ENCODE measurements around the gene CCDC85B.

The CCDC85B gene

DNA sequence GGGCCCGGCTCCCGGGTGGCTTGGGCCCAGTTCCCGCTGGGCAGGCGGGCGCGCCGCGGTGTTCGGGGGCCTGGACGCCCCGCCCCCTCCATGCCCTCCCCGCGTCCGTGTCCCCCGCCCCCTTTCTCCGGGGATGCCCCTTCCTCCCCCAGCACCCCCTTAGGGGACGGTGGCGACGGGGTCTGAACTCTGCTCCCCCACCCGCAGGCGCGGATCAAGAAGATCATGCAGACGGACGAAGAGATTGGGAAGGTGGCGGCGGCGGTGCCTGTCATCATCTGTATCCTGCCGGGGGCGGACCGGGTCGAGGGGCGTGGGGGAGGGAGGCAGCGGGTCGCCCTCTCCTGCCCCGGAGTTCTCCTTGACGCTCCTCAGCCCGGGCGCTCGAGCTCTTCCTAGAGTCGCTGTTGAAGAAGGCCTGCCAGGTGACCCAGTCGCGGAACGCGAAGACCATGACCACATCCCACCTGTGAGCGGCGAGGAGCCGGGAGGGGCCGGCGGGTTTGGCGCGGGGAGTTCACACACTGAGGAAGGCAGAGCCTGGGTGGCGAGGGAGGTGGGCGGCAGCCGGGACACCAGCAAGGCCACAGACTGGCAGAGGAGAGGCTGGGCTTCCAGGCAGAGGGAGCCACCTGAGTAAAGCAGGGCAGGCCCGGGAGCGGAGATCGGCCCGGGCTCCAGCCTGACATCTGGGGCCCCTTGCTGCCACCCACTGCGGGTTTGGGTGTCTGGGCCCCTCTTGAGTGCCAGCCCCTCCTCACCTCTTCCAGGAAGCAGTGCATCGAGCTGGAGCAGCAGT is 29.3 kb downstream of the CCDC85B start:
- H3K27ac ChIP-seq (ENCODE audit: insufficient read depth in 1 of 2, low read depth in 1 of 2, low read length in 2 of 2, poor library complexity in 1 of 2, severe bottlenecking in 2 of 2), result peak overlapping the region; percentile 33 to 73
- H3K9me3 ChIP-seq (ENCODE audit: control extremely low read depth in 1 of 5, control insufficient read depth in 4 of 5, insufficient read depth in 2 of 5, low read depth in 1 of 5, low read length in 4 of 5), result no peaks in the 10 kb centered on the region
- peak overlapping the region; percentile 47 to 85 (median 79) for H3K4me3 ChIP-seq (ENCODE audit: control insufficient read depth in 1 of 7, extremely low read depth in 1 of 7, insufficient read depth in 4 of 7, low read depth in 2 of 7, low read length in 6 of 7)
- no peaks in the 10 kb centered on the region for H3K27me3 ChIP-seq (replicated peaks in 2 of 5; ENCODE audit: control insufficient read depth in 4 of 5, insufficient read depth in 5 of 5, low read length in 4 of 5)
- DNase-seq, result peak; percentile 43 to 89 (median 84)
- POLR2A ChIA-PET, result interaction anchor here (0.5 to 2.7 kb wide), 4 partner anchors 8 to 369 kb away, joined by 4 to 8 read pairs (median 5); partner anchors contain the start of genes FOSL1 and YIF1A
- H3K36me3 ChIP-seq (ENCODE audit: control insufficient read depth in 4 of 4, insufficient read depth in 4 of 4, low read length in 3 of 4), result peaks cover 5 to 37% (median 21%) of the 10 kb centered on the region in 4 experiments
- CTCF ChIA-PET, result interaction anchor here (0.6 to 1.3 kb wide), 4 partner anchors 10 to 61 kb away, joined by 3 read pairs; no protein-coding TSS in a partner anchor
- WGBS (ENCODE audit: insufficient coverage), result under 1% methylated on average over 46 of the region's 60 CpGs
- H3K4me1 ChIP-seq (ENCODE audit: control extremely low read depth in 1 of 4, control insufficient read depth in 4 of 4, insufficient read depth in 4 of 4, low read length in 3 of 4), result peaks cover 0 to 62% (median 48%) of the 10 kb centered on the region in 4 experiments

- DNase-seq, result no peak
- H3K4me3 ChIP-seq (ENCODE audit: control insufficient read depth in 1 of 7, extremely low read depth in 1 of 7, insufficient read depth in 4 of 7, low read depth in 2 of 7, low read length in 6 of 7), result peak overlapping the region; percentile 47 to 85 (median 79)
- H3K27me3 ChIP-seq (replicated peaks in 2 of 5; ENCODE audit: control insufficient read depth in 4 of 5, insufficient read depth in 5 of 5, low read length in 4 of 5), result no peaks in the 10 kb centered on the region
- H3K36me3 ChIP-seq (ENCODE audit: control insufficient read depth in 4 of 4, insufficient read depth in 4 of 4, low read length in 3 of 4), result peaks cover 7 to 38% (median 23%) of the 10 kb centered on the region in 4 experiments
- CTCF ChIA-PET, result interaction anchor here (0.9 to 2.5 kb wide), 6 partner anchors 10 to 61 kb away, joined by 3 to 8 read pairs (median 3); partner anchors contain the start of gene SART1
- H3K27ac ChIP-seq (ENCODE audit: insufficient read depth in 1 of 2, low read depth in 1 of 2, low read length in 2 of 2, poor library complexity in 1 of 2, severe bottlenecking in 2 of 2), result peak overlapping the region; percentile 33 to 73
- H3K9me3 ChIP-seq (ENCODE audit: control extremely low read depth in 1 of 5, control insufficient read depth in 4 of 5, insufficient read depth in 2 of 5, low read depth in 1 of 5, low read length in 4 of 5), result no peaks in the 10 kb centered on the region
- POLR2A ChIA-PET, result interaction anchor here (0.5 to 1.8 kb wide), 3 partner anchors 8 to 368 kb away, joined by 4 to 6 read pairs (median 4); partner anchors contain the start of genes FOSL1 and YIF1A
- peaks cover 0 to 56% (median 45%) of the 10 kb centered on the region in 4 experiments for H3K4me1 ChIP-seq (ENCODE audit: control extremely low read depth in 1 of 4, control insufficient read depth in 4 of 4, insufficient read depth in 4 of 4, low read length in 3 of 4)
- 73% methylated on average over 15 of the region's 15 CpGs for WGBS (ENCODE audit: insufficient coverage)
Measured at GRCh38 chr11:65920372-65920802, 29.9 kb downstream of the CCDC85B start.

DNA sequence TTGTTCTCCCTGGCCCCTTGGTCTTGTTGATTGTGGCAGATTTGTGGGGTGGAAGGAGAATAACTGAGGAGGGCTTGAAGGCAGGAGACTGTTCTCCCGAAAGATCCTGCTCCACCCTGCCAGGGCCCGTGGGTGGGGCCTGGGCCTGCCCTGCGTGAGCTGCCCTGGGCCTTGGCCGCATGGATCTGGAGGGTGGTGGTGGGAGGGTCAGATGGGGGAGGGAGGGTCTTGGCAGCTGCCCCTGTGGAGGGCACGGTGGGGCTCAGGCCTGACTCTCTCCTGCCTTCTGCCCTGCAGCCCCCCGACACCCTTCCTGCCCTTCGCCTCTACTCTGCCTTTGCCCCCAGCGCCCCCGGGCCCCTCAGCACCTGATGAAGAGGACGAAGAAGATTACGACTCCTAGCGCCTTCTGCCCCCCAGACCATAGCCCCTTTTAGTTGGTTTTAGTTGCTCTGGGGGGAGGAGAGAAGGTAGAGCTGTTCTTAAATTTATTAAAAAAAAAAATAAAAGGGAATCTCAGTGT is 30.6 kb downstream of the CCDC85B start:
- ChIA-PET CTCF (interaction anchor here (0.6 to 2.5 kb wide), 8 partner anchors 9 to 226 kb away, joined by 3 to 8 read pairs (median 4); partner anchors contain the start of gene SART1), POLR2A (interaction anchor here (1.8 to 1.9 kb wide), 2 partner anchors 21 to 40 kb away, joined by 5 to 6 read pairs; partner anchors contain the start of genes FOSL1 and SART1)
- peaks cover 7 to 38% (median 23%) of the 10 kb centered on the region in 4 experiments for H3K36me3 ChIP-seq (ENCODE audit: control insufficient read depth in 4 of 4, insufficient read depth in 4 of 4, low read length in 3 of 4)
- no peaks in the 10 kb centered on the region for H3K27me3 ChIP-seq (replicated peaks in 2 of 5; ENCODE audit: control insufficient read depth in 4 of 5, insufficient read depth in 5 of 5, low read length in 4 of 5)
- WGBS (ENCODE audit: insufficient coverage), result 98% methylated on average over 6 of the region's 12 CpGs
- peaks cover 0 to 49% (median 39%) of the 10 kb centered on the region in 4 experiments for H3K4me1 ChIP-seq (ENCODE audit: control extremely low read depth in 1 of 4, control insufficient read depth in 4 of 4, insufficient read depth in 4 of 4, low read length in 3 of 4)
- H3K4me3 ChIP-seq (ENCODE audit: control insufficient read depth in 1 of 7, extremely low read depth in 1 of 7, insufficient read depth in 4 of 7, low read depth in 2 of 7, low read length in 6 of 7), result peak overlapping the region in 4 of 7 experiments; percentile 18 to 84 (median 74)
- H3K27ac ChIP-seq (ENCODE audit: insufficient read depth in 1 of 2, low read depth in 1 of 2, low read length in 2 of 2, poor library complexity in 1 of 2, severe bottlenecking in 2 of 2), result no peak overlapping the region
- H3K9me3 ChIP-seq (ENCODE audit: control extremely low read depth in 1 of 5, control insufficient read depth in 4 of 5, insufficient read depth in 2 of 5, low read depth in 1 of 5, low read length in 4 of 5), result no peaks in the 10 kb centered on the region
- DNase-seq, result no peak

- Histone ChIP-seq H3K4me3 (ENCODE audit: control insufficient read depth in 1 of 7, extremely low read depth in 1 of 7, insufficient read depth in 4 of 7, low read depth in 2 of 7, low read length in 6 of 7) (no peak overlapping the region), H3K4me1 (ENCODE audit: control extremely low read depth in 1 of 4, control insufficient read depth in 4 of 4, insufficient read depth in 4 of 4, low read length in 3 of 4) (peaks cover 0 to 41% (median 32%) of the 10 kb centered on the region in 4 experiments), H3K27me3 (replicated peaks in 2 of 5; ENCODE audit: control insufficient read depth in 4 of 5, insufficient read depth in 5 of 5, low read length in 4 of 5) (no peaks in the 10 kb centered on the region), H3K9me3 (ENCODE audit: control extremely low read depth in 1 of 5, control insufficient read depth in 4 of 5, insufficient read depth in 2 of 5, low read depth in 1 of 5, low read length in 4 of 5) (no peaks in the 10 kb centered on the region), H3K27ac (ENCODE audit: insufficient read depth in 1 of 2, low read depth in 1 of 2, low read length in 2 of 2, poor library complexity in 1 of 2, severe bottlenecking in 2 of 2) (no peak overlapping the region), H3K36me3 (ENCODE audit: control insufficient read depth in 4 of 4, insufficient read depth in 4 of 4, low read length in 3 of 4) (peaks cover 7 to 38% (median 23%) of the 10 kb centered on the region in 4 experiments)
- 100% methylated on average over 5 of the region's 10 CpGs for WGBS (ENCODE audit: insufficient coverage)
- ChIA-PET CTCF (interaction anchor here (0.6 to 2.5 kb wide), 10 partner anchors 10 to 227 kb away, joined by 3 to 8 read pairs (median 4); partner anchors contain the start of gene SART1), POLR2A (interaction anchor here (1.8 to 1.9 kb wide), 2 partner anchors 21 to 39 kb away, joined by 5 to 6 read pairs; partner anchors contain the start of genes FOSL1 and SART1)
- DNase-seq, result no peak
Measured at GRCh38 chr11:65921876-65922275, 31.4 kb downstream of the CCDC85B start.

DNA sequence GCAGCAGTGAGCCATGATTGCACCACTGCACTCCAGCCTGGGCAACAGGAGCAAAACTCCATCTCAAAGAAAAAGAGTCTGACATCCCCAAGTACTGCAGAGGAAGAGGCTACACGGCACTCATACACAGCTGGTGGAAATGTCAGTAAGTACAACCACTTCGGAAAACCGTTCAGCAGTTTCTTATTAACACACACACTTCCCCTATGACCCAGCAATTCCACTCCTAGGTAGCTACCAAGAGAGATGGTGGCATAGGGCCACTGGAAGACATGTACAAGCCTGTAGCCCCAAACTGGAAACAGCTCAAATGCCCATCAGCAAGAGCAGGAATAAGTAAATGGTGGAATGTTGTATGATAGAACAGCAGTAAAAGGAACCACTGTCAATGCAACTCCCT is 32.1 kb downstream of the CCDC85B start:
- peak in 2 of 3 donors; percentile 47 to 52 for DNase-seq
- POLR2A ChIA-PET, result interaction anchor here (0.7 to 1.9 kb wide), 3 partner anchors 22 to 39 kb away, joined by 3 to 5 read pairs (median 4); partner anchors contain the start of genes FOSL1 and SART1
- Histone ChIP-seq H3K27me3 (replicated peaks in 2 of 5; ENCODE audit: control insufficient read depth in 4 of 5, insufficient read depth in 5 of 5, low read length in 4 of 5) (no peaks in the 10 kb centered on the region), H3K9me3 (ENCODE audit: control extremely low read depth in 1 of 5, control insufficient read depth in 4 of 5, insufficient read depth in 2 of 5, low read depth in 1 of 5, low read length in 4 of 5) (no peaks in the 10 kb centered on the region), H3K4me3 (ENCODE audit: control insufficient read depth in 1 of 7, extremely low read depth in 1 of 7, insufficient read depth in 4 of 7, low read depth in 2 of 7, low read length in 6 of 7) (no peak overlapping the region), H3K27ac (ENCODE audit: insufficient read depth in 1 of 2, low read depth in 1 of 2, low read length in 2 of 2, poor library complexity in 1 of 2, severe bottlenecking in 2 of 2) (no peak overlapping the region), H3K4me1 (ENCODE audit: control extremely low read depth in 1 of 4, control insufficient read depth in 4 of 4, insufficient read depth in 4 of 4, low read length in 3 of 4) (peaks cover under 1 to 41% (median 31%) of the 10 kb centered on the region in 4 experiments), H3K36me3 (ENCODE audit: control insufficient read depth in 4 of 4, insufficient read depth in 4 of 4, low read length in 3 of 4) (peaks cover 7 to 33% (median 20%) of the 10 kb centered on the region in 4 experiments)
- WGBS (ENCODE audit: insufficient coverage), result 8% methylated on average over 2 of the region's 3 CpGs
- CTCF ChIA-PET, result interaction anchor here (0.8 to 2.5 kb wide), 14 partner anchors 9 to 200 kb away, joined by 3 to 8 read pairs (median 4); partner anchors contain the start of genes CCDC85B and FIBP

DNA sequence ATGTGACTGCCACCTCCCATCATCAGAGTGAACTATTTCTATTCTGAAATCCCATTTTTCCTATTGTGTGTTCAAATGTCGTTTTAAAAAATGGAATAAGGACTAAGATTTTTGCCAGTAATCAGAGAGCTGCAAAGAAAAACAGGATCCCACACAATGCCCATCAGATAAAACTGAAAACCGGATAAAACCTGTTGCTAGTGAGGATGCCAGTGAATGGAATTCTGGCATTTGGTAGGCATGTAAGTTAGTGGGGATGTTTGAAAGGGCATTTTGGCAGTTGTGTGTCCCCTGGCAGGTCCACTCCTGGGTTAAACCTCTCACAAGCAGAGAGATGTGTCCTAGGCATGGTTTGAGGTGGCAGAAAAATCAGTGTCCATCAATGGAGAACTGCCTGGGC is 34.9 kb downstream of the CCDC85B start:
- no peaks in the 10 kb centered on the region for H3K9me3 ChIP-seq (ENCODE audit: control extremely low read depth in 1 of 5, control insufficient read depth in 4 of 5, insufficient read depth in 2 of 5, low read depth in 1 of 5, low read length in 4 of 5)
- 83% methylated on average over 1 of the region's 2 CpGs for WGBS (ENCODE audit: insufficient coverage)
- POLR2A ChIA-PET, result no interaction called here
- no peak overlapping the region for H3K4me3 ChIP-seq (ENCODE audit: control insufficient read depth in 1 of 7, extremely low read depth in 1 of 7, insufficient read depth in 4 of 7, low read depth in 2 of 7, low read length in 6 of 7)
- peaks cover 7 to 33% (median 20%) of the 10 kb centered on the region in 4 experiments for H3K36me3 ChIP-seq (ENCODE audit: control insufficient read depth in 4 of 4, insufficient read depth in 4 of 4, low read length in 3 of 4)
- peaks cover 7 to 46% (median 36%) of the 10 kb centered on the region in 4 experiments for H3K4me1 ChIP-seq (ENCODE audit: control extremely low read depth in 1 of 4, control insufficient read depth in 4 of 4, insufficient read depth in 4 of 4, low read length in 3 of 4)
- DNase-seq, result no peak
- H3K27ac ChIP-seq (ENCODE audit: insufficient read depth in 1 of 2, low read depth in 1 of 2, low read length in 2 of 2, poor library complexity in 1 of 2, severe bottlenecking in 2 of 2), result no peak overlapping the region
- CTCF ChIA-PET, result no interaction called here
- no peaks in the 10 kb centered on the region for H3K27me3 ChIP-seq (replicated peaks in 2 of 5; ENCODE audit: control insufficient read depth in 4 of 5, insufficient read depth in 5 of 5, low read length in 4 of 5)
